HG03521 (cell line): ENCODE data around the gene SLC22A12.

Source experiments
- ATAC-seq: cut with Tn5 transposase; IDR thresholded peaks from one replicate; pipeline ENCODE4 v1.9.1; 2021; ENCODE audit warnings: mild to moderate bottlenecking, moderate library complexity; ENCODE audit not compliant: unreplicated experiment

The SLC22A12 gene

GRCh38 chr11:64562723-64563351 lies 28.2 kb upstream of the SLC22A12 start:
- ATAC-seq = no peak

- no peak for ATAC-seq
Measured at GRCh38 chr11:64563966-64564365, 27.1 kb upstream of the SLC22A12 start.

DNA sequence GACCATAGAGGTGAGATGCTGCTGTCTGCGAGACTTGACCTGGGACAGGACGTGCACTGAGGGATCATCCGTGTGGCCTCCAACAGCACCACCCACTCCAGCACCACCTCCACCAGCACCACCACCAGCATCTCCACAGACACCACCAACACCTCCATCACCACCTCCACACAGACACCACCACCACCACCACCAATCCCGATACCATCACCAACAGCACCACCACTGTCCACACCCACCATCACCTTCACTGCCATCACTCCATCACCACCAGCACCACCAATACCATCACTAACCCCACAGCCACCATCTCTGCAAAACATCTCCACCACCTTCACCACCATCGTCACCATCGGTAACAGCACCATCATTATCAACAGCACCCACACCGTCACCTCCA lies 26.6 kb upstream of the SLC22A12 start:
- ATAC-seq = no peak

DNA sequence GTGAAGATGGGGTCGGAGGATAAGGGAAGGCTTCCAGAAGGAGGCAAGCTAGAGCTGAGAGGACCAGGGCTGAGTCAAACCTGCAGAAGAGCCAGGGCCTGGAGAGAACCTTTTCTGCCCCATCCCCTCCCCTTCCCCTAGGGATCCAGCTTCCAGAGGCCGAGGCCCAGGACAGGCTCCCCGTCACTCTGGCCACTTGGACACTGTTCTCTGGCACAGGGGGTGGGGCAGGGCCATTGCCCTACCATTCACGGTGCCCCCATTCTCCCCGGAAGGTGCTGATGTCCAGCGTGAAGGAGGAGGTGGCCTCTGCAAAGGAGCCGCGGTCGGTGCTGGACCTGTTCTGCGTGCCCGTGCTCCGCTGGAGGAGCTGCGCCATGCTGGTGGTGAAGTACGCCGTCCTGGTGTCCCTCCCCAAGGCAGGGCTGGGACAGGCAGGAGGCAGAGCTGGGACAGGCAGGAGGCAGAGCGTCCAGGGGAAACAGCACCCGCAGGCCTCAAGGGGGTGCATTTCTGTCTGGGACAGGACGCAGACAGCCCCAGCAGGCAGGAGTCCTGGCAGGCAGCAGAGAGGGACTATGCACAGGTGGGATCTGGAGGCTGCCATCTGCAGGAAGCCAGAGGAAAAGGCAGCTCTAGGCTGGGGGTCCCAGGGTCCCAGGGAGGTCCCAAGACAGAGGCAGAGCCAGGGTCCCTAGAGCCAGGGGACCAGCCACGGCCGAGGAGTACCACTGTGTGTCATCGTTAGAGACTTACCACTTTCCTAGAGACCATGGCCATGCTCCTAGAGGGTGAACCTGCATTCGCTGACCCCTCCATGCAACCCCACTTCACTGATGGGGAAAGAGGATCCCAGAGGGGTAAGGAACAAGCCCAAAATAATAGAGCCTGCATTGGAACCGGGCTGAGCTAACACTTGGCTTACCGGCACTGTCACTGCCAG lies 25.8 kb upstream of the SLC22A12 start:
- ATAC-seq = no peak

GRCh38 chr11:64566042-64566914 lies 24.7 kb upstream of the SLC22A12 start:
- no peak for ATAC-seq

DNA sequence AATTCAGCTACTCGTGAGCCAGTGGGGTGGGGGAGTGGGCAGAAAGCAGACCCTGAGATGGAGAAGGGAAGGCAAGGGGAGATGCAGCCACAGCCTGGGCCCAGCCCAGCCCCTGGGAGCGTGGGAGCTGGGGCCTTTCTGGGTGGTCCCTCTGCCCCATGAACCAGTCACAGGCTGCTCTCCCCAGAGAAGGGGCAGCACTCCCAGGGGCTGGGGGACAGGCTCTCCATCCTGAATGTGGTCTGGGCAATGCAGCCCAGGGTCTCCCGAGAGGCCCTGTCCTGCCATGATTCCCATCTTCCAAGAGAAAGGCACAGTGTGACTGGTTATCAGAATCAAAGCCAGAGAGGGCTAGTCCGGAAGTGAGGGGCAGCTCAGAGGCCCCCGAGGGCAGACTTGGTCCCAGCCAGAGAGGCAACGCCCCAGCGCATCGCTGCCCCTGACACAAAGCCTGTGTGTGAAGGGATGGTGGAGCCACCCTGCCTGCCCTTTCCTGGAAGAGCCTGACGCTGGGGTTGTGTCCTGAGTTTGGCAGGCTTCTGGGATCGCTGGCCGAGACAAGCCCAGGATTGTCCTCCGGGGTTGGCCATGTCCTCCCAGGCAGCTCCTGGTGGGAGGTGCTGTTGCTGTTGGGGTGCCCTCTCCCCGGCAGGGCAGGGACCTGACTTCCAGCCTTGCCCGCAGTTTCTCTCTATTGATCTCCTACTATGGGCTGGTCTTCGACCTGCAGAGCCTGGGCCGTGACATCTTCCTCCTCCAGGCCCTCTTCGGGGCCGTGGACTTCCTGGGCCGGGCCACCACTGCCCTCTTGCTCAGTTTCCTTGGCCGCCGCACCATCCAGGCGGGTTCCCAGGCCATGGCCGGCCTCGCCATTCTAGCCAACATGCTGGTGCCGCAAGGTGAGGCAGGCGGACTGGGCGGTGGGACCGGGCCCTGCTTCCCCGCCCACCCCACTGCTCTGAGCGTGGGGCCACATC lies 23.8 kb upstream of the SLC22A12 start:
- no peak for ATAC-seq

DNA sequence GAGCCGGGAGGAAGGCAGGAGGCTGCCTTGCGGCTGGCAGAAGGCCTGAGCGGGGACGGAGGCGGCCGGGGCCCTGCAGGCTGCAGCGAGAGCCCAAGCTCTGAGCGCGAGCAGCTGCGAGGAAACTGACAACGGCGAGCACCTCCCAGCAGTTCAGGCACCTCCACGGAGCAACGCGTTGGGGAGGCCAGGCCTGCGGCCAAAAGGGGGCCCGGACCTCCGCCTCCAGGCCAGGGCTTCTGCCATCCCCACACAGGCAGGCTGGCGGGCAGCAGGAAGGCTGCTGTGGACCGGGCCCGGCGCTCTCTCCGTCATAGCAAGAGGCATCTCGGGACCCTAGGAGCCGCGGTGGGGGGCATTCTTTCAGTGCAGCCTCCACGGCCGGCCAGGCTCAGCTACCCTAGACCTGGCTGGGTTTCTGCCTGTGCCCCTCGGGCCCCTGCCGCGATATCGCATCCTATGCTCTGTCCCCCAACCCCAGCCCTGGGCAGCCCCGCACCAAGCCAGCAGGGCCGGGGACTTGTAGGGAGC lies 22.9 kb upstream of the SLC22A12 start:
- ATAC-seq = no peak

DNA sequence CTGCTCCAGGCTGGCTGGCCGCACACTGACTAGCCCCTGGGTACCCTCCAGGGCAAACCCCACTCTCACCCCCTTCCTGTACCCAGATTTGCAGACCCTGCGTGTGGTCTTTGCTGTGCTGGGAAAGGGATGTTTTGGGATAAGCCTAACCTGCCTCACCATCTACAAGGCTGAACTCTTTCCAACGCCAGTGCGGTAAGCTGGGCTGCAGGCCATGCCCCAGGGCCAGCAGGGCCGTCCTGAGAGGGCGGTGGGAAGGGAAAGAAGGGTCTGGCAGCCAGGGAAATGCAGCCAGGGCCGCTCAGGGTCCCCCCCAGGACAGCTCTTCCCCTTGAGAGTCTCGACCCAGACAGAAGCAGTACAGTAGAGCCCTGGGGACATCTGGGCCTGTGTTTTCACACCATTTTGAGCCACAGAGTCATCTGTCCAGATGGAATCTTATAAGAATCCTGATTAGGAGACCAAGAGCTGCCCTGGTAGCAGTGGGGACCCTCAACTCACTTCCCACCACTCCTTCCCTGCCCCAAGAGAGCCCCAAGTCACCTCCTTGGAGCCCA lies 22.4 kb upstream of the SLC22A12 start:
- ATAC-seq = no peak

DNA sequence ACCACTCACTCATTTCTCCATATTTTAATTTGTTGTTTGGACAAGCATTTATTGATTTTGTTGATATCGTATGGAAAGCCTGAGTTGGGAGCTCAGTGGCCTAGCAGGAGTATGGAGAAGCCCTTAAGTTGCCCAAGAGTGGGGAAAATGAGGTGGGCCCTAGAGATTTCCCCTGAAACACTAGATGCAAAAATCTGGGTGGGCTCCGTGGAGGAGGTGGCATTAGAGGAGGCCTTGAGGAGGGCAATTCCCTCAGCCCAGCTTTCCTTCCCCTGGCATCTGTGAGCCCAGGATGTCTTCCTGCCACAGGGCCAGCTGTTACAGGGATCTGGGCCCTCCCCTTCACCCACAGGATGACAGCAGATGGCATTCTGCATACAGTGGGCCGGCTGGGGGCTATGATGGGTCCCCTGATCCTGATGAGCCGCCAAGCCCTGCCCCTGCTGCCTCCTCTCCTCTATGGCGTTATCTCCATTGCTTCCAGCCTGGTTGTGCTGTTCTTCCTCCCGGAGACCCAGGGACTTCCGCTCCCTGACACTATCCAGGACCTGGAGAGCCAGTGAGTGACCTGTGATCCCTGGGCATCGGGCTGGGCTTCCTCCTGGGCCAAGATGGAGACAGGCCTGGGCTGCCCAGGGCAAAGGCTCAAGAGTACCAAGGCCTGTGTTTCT lies 21.6 kb upstream of the SLC22A12 start:
- no peak for ATAC-seq

GRCh38 chr11:64570341-64570740 lies 20.7 kb upstream of the SLC22A12 start:
- ATAC-seq = no peak

GRCh38 chr11:64571050-64571409 lies 20.0 kb upstream of the SLC22A12 start:
- no peak for ATAC-seq

DNA sequence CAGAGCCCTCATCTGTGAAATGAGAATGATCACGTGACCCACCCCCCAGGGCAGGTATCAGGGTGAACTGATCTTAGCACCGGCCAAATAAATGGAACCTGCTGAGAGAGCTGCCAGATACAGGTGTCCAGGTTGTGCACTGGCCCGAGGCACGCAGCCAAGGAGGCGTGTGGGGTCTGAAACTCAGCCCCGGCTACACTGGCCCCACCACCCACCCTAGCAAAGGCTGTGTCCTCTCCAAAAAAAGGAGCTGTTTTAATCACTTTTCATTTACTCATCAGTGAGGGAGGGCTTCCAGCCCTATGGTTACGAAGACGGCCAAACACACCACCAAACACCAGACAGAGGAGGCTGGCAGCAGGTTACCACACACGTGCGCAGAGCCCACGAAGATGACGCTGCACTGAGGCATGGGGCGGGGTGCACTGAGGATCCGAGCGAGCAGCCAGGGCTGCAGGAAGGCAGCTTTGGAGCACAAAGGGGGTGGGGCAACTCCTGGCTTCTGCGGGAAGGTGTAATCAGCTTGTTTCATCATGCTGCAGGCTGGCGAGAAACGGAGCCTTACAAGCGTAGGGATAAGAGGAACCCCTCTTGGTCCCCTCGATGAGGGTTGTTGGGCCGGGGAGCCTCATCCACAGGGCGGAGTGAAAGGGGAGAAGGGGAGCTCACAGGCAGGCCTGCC lies 19.5 kb upstream of the SLC22A12 start:
- ATAC-seq = no peak

DNA sequence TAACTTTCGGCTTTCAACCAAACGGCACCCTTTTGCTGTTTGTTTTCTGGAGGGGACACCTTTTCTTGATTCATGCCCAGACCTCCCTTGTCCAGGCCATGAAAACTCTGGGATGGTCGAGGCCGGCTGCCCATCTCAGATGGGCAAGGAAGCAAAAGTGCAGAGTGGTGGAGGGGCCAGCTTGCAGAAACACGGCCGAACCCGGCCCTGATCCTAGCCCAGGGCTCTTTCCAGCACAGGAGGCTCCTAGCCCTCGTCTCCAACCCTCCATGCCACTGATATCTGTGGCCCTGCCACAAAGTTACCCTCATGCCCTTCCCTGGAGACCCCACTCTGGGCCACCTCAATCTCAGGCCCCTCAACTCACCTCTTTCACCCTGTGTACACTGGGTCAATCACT lies 18.9 kb upstream of the SLC22A12 start:
- ATAC-seq = no peak

GRCh38 chr11:64577202-64577601 lies 13.8 kb upstream of the SLC22A12 start:
- ATAC-seq = no peak

GRCh38 chr11:64580412-64580811 lies 10.6 kb upstream of the SLC22A12 start:
- ATAC-seq = no peak

DNA sequence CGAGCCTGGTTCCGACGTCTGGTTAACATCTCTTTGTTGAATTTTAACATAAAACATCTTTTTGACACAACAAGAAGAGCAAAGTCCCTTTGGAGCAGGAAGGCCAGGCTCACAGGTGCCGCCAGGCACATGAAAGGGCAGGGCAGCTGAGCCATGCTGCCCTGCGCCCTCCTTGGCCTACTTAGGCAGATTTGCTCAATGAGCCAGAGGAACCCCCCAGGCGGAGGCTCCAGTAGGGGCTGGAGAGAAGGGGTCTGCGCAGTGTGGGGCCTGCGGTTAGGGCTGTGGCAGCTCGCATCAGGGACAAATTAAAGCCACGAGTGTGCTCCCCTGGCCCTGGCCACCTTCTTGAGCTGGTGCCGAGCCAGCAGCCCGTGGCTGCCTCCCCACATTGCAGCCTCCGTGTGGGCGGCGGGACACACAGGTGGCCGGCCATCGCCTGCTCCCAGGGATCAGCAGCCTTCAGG lies 9.9 kb upstream of the SLC22A12 start:
- ATAC-seq = no peak

DNA sequence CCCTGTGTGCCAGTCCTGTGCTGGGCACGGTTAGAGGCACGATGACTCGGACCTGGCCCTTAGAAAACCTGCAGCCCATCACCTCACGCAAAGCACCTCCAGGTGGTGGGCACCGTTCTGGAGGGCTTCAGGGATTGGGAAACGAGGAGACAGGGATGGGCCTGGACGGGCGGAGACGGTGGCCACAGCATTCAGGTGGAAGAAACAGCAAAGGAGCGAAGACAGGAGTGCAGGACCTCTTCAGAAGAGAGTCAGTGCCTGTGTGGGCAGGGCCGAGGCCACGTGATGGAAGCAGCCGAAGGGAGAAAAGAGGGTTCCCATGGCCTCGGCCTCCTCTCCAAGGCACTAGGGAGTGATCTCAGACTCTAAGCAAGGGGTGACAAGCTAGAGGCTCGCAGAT lies 8.1 kb upstream of the SLC22A12 start:
- ATAC-seq = no peak
